Measurements from ENCODE around the gene SPOCK1.

- TF ChIP-seq CTCF (conservative IDR thresholded peaks at IDR 0.05; ENCODE audit: low read depth, low read length) (no peak), EZH2 (IDR thresholded peaks at IDR 0.05; ENCODE audit: low read length, unreplicated experiment) (no peak), EZH2phosphoT487 (IDR thresholded peaks at IDR 0.05; ENCODE audit: borderline replicate concordance, low read length) (no peak)
Measured at GRCh38 chr5:137061382-137061781, 437.7 kb downstream of the SPOCK1 start.
